PFSK-1 (cell line): ENCODE results near the gene PCBD1.

Source experiments
- POLR2AphosphoS5 ChIP-seq: IDR thresholded peaks from 2 replicates; pipeline ENCODE4 v1.6.1; 2012; ENCODE audit warnings: low read depth, mild to moderate bottlenecking, control low read depth, low read length, moderate library complexity
- SIN3A ChIP-seq: IDR thresholded peaks from 2 replicates; pipeline ENCODE4 v1.6.1; 2012; ENCODE audit warnings: mild to moderate bottlenecking, low read length, moderate library complexity, borderline replicate concordance; ENCODE audit not compliant: insufficient read depth
- TAF1 ChIP-seq: IDR thresholded peaks from 2 replicates; pipeline ENCODE4 v1.6.1; 2012; ENCODE audit warnings: low read length, control low read depth, borderline replicate concordance; ENCODE audit not compliant: insufficient read depth

DNA sequence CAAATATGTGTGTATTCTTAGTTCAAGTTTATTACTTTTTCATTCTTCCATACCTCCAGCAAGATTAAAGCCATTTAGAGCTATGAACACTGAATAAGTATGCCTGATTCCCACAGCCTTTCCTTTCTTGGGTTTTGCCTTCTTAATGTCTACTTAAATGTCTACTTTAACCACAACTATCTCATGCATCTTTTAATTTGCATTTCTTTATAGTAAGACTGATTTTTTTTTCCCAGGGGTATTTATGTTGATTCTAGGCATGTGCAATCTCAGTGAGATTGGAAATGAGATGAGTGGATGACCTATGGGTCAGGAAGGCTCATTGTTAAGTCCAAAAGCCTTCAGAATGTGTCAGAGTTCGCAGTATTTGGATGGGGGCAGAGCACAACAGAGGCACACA, 3.6 kb downstream of the PCBD1 start:
- no peak for TF ChIP-seq TAF1
- no peak for TF ChIP-seq POLR2AphosphoS5
- no peak for TF ChIP-seq SIN3A
